ENCODE results near the gene ECT2.

GRCh38 chr3:172782235-172782634, 31.7 kb downstream of the ECT2 start:
- TF ChIP-seq CTCF (IDR thresholded peaks at IDR 0.05) = no peak
- no peak for TF ChIP-seq POLR2A (IDR thresholded peaks at IDR 0.05)
